ENCODE results near the gene CFAP69. TPM values are rescaled to one million over a fixed set of nuclear protein-coding genes. Genes with fewer than 3 reads are reported as not detected.

Gene CFAP69, protein sequence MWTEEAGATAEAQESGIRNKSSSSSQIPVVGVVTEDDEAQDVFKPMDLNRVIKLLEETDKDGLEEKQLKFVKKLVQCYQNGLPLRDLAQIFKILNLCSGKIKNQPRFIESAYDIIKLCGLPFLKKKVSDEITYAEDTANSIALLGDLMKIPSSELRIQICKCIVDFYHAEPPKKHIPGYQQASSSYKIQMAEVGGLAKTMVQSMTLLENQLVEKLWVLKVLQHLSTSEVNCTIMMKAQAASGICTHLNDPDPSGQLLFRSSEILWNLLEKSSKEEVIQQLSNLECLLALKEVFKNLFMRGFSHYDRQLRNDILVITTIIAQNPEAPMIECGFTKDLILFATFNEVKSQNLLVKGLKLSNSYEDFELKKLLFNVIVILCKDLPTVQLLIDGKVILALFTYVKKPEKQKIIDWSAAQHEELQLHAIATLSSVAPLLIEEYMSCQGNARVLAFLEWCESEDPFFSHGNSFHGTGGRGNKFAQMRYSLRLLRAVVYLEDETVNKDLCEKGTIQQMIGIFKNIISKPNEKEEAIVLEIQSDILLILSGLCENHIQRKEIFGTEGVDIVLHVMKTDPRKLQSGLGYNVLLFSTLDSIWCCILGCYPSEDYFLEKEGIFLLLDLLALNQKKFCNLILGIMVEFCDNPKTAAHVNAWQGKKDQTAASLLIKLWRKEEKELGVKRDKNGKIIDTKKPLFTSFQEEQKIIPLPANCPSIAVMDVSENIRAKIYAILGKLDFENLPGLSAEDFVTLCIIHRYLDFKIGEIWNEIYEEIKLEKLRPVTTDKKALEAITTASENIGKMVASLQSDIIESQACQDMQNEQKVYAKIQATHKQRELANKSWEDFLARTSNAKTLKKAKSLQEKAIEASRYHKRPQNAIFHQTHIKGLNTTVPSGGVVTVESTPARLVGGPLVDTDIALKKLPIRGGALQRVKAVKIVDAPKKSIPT
- 10.1 and 12.3 TPM in 2 replicates for total RNA-seq

DNA sequence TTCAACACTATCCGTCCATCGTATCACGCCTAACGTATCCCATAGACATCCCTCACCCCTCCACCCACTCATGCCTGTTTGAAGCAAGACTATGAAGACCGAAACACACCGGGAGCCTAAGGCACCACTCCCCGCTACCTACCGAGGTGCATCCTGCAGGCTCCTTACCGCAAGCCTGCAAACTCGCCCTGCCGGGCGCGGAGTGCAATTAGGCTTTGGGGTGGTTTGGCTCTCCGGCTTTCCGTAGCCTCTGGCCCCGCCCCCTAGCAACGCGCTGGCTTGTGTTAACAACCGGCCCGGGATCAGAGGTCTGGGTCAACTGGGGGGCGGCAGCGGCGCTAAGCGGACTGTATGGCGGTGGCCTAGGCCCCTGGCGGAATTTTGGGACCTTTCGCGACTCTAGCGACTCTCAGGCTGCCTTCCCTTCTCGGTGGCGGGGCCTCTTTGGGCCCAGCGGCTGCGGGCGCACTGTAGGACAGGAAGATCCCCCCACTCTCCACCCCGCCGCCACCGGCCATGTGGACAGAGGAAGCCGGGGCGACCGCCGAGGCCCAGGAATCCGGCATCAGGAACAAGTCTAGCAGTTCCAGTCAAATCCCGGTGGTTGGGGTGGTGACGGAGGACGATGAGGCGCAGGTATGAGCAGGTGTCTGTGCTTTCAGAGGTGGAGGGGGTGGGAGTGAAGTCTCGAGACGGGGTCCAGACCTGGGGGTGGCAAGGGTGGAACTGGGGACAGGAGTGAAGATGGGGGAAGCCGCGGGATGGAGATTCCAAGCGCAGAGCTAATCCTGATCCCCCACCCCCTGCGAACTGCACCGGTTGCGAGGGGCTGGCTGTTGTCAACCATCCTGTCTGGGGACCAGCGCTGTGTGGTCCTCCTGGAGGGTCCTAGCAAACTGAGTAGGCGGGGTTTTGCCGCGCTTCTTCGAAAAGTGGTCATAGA is at the start of gene CFAP69:
Gene CFAP69 (plus strand): TSS at position 266 of the 943 bp plus-strand sequence. CDS start 251 bp downstream, at position 517.

DNA sequence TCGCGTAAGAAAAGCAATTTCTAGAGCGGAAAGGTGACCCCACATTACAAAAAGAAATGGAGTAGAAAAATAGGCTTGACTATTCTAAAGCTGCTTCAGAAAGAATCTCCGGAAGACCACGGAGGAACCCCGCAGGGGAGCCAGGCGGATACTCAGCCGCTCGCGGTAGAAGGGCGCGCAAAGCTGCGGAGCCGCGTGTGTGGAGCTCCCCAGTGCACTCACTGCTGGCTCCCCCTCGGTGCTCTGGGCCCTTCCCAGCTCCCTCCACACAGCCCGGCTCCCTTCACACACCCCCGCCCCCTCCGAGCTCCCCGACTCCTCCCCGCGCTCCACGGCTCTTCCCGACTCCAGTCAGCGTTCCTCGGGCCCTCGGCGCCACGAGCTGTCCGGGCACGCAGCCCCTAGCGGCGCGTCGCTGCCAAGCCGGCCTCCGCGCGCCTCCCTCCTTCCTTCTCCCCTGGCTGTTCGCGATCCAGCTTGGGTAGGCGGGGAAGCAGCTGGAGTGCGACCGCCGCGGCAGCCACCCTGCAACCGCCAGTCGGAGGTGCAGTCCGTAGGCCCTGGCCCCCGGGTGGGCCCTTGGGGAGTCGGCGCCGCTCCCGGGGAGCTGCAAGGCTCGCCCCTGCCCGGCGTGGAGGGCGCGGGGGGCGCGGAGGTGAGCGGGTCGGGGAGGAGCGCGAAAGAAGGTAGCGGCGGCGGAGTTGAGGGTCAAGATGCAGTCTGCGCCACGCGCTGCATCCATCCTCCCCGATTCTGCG is 33.4 kb upstream of the CFAP69 start, which contains the start of gene STEAP2:
Gene STEAP2 (plus strand): TSS at position 350 of the 758 bp plus-strand sequence. CDS start 13,343 bp downstream, outside the sequence.

DNA sequence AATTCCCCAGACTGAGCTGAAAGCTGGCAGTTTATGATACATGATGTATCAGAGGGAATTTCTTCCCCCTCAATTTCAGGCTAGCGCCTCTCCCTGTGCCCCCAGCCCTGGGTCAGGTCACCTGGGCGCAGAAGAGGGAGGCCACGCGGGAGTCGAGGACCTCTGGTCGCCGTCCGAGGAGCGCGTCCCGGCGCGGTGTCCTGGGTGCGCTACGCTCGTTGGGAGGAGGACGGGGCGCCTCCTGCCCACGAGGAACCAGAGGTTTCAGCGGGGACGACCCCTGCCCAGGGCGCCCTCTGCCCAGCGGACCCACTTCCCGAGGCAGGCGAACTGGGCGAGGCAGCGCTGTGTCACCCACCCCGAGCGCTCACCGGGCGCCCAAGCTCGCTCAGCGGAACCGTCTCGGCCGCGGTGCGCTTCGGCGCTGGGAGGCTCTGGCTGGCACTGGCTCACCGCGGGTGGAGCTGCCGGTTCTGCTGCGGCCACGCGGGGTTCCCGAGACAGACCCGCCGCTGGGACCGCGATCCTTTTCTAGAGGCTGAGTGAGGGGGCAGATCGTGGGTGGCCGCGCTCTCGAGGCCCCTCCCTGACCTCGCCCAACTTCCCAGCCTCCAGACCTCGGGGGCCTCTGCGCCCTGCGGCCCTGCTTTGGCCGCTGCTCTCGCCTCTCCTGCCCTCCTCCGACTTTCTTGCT is 76.0 kb downstream of the CFAP69 start, which contains the start of gene FAM237B:
Gene FAM237B (minus strand): TSS at position 504 of the 694 bp plus-strand sequence. CDS start 1,556 bp downstream, outside the sequence.

DNA sequence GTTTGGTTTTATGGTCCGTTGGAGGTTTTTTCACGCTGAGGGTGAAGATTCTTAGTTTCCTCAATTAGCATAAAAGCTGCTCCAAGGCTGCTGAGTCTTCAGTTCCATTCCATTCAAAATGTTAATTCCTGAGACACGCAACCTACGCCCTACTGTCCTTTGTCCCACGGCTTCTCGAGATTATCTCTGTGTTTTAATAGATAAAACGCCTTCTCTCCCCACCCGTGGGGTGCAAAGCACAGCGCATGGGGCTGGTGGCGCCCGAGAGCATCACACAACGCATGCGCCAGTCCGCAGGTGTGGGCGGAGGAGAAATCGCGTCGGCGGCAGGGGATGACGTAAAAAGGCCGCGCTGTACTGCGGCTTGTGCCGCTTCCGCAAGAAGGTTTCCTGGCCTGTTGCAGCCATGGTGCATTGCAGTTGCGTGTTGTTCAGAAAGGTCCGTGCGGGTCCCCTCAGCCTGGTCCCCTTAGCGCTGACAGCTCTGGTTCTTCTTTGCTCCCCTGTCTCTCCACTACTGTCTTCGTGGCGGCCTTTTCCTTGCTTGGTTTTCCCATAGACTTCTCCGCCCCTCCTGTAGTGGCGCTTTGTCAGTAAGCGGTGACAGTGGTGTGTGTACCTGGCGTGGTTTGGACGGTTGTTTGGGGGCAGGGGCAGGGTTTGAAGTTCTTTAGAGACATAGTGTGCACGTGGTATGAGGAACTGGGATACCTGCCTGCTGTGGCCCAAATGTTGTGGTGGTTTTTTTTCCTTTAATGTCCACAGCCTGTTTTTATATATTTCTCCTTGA is 101.6 kb downstream of the CFAP69 start, which contains the start of gene GTPBP10:
Gene GTPBP10 (plus strand): TSS at position 381 of the 790 bp plus-strand sequence. CDS start 26 bp downstream, at position 407.

Small RNAs within 50 kb of the gene (small RNA-seq; reads per million reads assigned to genes)
- not detected for gene RF00019

Other genes with a start within 250 kb of the CFAP69 start
- gene STEAP1, start 90.7 kb upstream of the CFAP69 start, total RNA-seq: 55.5 and 75.5 TPM in 2 replicates
- 24.8 and 26.7 TPM in 2 replicates for gene STEAP2, start 33.4 kb upstream of the CFAP69 start, total RNA-seq
- not detected in 2 replicates for gene FAM237B, start 76.1 kb downstream of the CFAP69 start, total RNA-seq
- gene GTPBP10, start 101.5 kb downstream of the CFAP69 start, total RNA-seq: 26.3 and 34.8 TPM in 2 replicates
- gene CLDN12, start 158.3 kb downstream of the CFAP69 start, total RNA-seq: 49.5 and 50.0 TPM in 2 replicates
- not detected in 2 replicates for gene PTTG1IP2, start 224.5 kb downstream of the CFAP69 start, total RNA-seq

Data from articular chondrocyte of knee joint (primary cell).